Skin epidermis (tissue), 12 donors: ENCODE results near the gene ANKMY1.
"Not testable (repeated sequence)": the region's sequence is repeated elsewhere in the genome, so short reads cannot be mapped to it uniquely, and the experiment has no call there.

Experiments
- H3K27ac ChIP-seq, 21 experiments: fragments of 200-600 bp; sonication (generic) in 11 of 21; one replicate each; pipeline ENCODE4 v1.5.0; 2020; ENCODE audit warnings: mild to moderate bottlenecking in 3 of 21, inconsistent platforms in 2 of 21, moderate library complexity in 2 of 21
- H3K4me3 ChIP-seq, 7 experiments: fragments of 200-600 bp; sonication (generic) in 2 of 7; one replicate each; pipeline ENCODE4 v1.5.0; 2020; ENCODE audit warnings: inconsistent platforms in 2 of 7, mild to moderate bottlenecking in 2 of 7, moderate library complexity in 1 of 7

ANKMY1 gene

GRCh38 chr2:240571314-240571973 is 13.7 kb upstream of the ANKMY1 start:
- H3K4me3 ChIP-seq, result no peak overlapping the region
- H3K27ac ChIP-seq, result no peak overlapping the region

GRCh38 chr2:240570531-240571313 is 12.9 kb upstream of the ANKMY1 start:
- H3K4me3 ChIP-seq, result no peak overlapping the region
- peak overlapping the region in 2 of 21 experiments; percentile 7 to 80 for H3K27ac ChIP-seq

GRCh38 chr2:240569998-240570530 is 12.3 kb upstream of the ANKMY1 start:
- Histone ChIP-seq H3K4me3 (peak overlapping the region in 1 of 7 experiments; percentile 71), H3K27ac (peak overlapping the region in 6 of 21 experiments; percentile 10 to 86 (median 80))

GRCh38 chr2:240569523-240569997 is 11.8 kb upstream of the ANKMY1 start:
- Histone ChIP-seq H3K4me3 (peak overlapping the region; percentile 67 to 79 (median 71)), H3K27ac (peak overlapping the region in 13 of 21 experiments; percentile 10 to 90 (median 80))

- Histone ChIP-seq H3K27ac (peak overlapping the region in 20 of 21 experiments; percentile 47 to 90 (median 78)), H3K4me3 (peak overlapping the region; percentile 67 to 79 (median 71))
Observed at GRCh38 chr2:240568678-240569522, 11.1 kb upstream of the ANKMY1 start.

GRCh38 chr2:240567872-240568677 is 10.3 kb upstream of the ANKMY1 start, which contains the start of gene RNPEPL1:
RNPEPL1 (plus strand) TSS chr2:240568484; CDS start chr2:240568587, 103 bp downstream.
- peak within 1 kb of the TSS; percentile 37 to 95 (median 91) for H3K27ac ChIP-seq
- H3K4me3 ChIP-seq, result peak within 1 kb of the TSS; percentile 67 to 79 (median 74)

GRCh38 chr2:240567137-240567871 is 9.5 kb upstream of the ANKMY1 start:
- Histone ChIP-seq H3K4me3 (peak overlapping the region; percentile 55 to 75 (median 61)), H3K27ac (peak overlapping the region; percentile 37 to 95 (median 91))

- Histone ChIP-seq H3K4me3 (peak overlapping the region; percentile 55 to 75 (median 61)), H3K27ac (peak overlapping the region; percentile 69 to 95 (median 91))
Observed at GRCh38 chr2:240566203-240567136, 8.7 kb upstream of the ANKMY1 start.

GRCh38 chr2:240565333-240566202 is 7.8 kb upstream of the ANKMY1 start:
- Histone ChIP-seq H3K4me3 (peak overlapping the region; percentile 6 to 75 (median 58)), H3K27ac (peak overlapping the region; percentile 69 to 95 (median 87))

GRCh38 chr2:240564561-240565332 is 7.0 kb upstream of the ANKMY1 start:
- Histone ChIP-seq H3K27ac (peak overlapping the region in 20 of 21 experiments; percentile 69 to 95 (median 88)), H3K4me3 (peak overlapping the region in 2 of 7 experiments; percentile 58 to 74)

GRCh38 chr2:240563951-240564560 is 6.3 kb upstream of the ANKMY1 start:
- Histone ChIP-seq H3K27ac (peak overlapping the region in 12 of 21 experiments; percentile 30 to 95 (median 88)), H3K4me3 (no peak overlapping the region)

- not testable (repeated sequence) for H3K4me3 ChIP-seq
- peak overlapping the region in 3 of 21 experiments; percentile 21 to 100 (median 24) for H3K27ac ChIP-seq
Observed at GRCh38 chr2:240563231-240563630, 5.4 kb upstream of the ANKMY1 start.

GRCh38 chr2:240561325-240561971 is 3.7 kb upstream of the ANKMY1 start:
- peak overlapping the region; percentile 26 to 100 (median 98) for H3K27ac ChIP-seq

More at GRCh38 chr2:240561325-240561971, 3.7 kb upstream of the ANKMY1 start:
- H3K4me3 ChIP-seq, result peak overlapping the region; percentile 58 to 92 (median 85)
